ENCODE measurements around the gene E2F7.

GRCh38 chr12:77082021-77082420 is 16.7 kb upstream of the E2F7 start:
- TF ChIP-seq CTCF (IDR thresholded peaks at IDR 0.05; ENCODE audit: borderline replicate concordance, extremely low read depth, low read length, poor library complexity, severe bottlenecking) (no peak), EZH2 (IDR thresholded peaks at IDR 0.05; ENCODE audit: borderline replicate concordance, low read depth, low read length, severe bottlenecking) (no peak)
